C4-2B (cell line): ENCODE measurements around the gene TTLL10.

Experiments used
- ZFX ChIP-seq: fragments of 450-650 bp; IDR thresholded peaks from 2 replicates; pipeline ENCODE4 v1.6.1; 2017
- TF ChIP-seq, protein P1 (sequence below): fragments of 450-650 bp; conservative IDR thresholded peaks from 2 replicates; pipeline ENCODE4 v1.5.1; 2017; ENCODE audit warnings: mild to moderate bottlenecking

DNA sequence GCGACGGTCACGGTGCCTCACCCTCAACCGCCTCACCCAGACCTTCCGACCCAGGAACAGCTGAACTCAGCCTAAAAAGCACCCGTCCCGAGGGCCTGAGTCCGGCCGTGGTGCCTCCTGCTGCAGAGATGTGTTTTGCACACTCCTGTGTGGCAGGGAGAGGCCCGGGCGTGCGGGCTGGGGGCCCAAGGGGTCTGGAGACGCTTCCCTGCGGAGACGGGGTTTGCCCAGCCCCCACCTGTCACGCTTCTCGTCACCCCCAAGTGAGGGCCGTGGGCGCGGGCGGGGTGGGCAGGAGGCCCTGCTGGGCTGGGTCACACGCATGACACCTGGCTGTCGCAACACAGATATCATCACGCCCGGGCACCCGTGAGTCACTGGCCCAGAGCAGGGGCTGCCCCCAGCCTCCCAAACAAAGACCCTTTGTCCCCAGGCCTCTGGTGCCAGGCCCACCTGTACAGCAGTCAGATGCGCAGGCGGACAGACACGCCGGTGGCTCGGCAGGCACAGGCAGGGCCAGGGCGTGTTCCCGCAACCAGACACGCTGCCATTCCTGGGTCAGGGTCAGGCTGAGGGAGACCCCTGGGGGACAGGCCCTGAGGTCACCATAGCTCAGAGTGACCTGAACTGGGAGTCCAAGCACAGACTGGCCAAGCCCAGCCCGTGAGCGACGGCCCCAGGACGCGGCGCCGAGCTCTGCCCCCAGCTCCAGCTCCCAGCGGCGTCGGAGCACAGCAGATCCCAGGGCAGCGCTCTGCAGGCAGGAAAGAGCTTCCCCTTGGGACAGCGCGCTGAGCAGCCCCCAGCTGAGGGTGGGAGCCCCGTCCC lies 64.4 kb downstream of the TTLL10 start:
- TF ChIP-seq, protein P1, sequence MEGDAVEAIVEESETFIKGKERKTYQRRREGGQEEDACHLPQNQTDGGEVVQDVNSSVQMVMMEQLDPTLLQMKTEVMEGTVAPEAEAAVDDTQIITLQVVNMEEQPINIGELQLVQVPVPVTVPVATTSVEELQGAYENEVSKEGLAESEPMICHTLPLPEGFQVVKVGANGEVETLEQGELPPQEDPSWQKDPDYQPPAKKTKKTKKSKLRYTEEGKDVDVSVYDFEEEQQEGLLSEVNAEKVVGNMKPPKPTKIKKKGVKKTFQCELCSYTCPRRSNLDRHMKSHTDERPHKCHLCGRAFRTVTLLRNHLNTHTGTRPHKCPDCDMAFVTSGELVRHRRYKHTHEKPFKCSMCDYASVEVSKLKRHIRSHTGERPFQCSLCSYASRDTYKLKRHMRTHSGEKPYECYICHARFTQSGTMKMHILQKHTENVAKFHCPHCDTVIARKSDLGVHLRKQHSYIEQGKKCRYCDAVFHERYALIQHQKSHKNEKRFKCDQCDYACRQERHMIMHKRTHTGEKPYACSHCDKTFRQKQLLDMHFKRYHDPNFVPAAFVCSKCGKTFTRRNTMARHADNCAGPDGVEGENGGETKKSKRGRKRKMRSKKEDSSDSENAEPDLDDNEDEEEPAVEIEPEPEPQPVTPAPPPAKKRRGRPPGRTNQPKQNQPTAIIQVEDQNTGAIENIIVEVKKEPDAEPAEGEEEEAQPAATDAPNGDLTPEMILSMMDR, result no peak
- no peak for TF ChIP-seq ZFX
